AG04450 (cell line): ENCODE data around the gene ZNF593. TPM values are rescaled to one million over a fixed set of nuclear protein-coding genes. Genes with fewer than 3 reads are reported as not detected.
A peak's percentile ranks its signal among the peaks of the same experiment; 100 is the strongest.

ENCODE experiments used
- CTCF ChIA-PET: fragments of 300-600, 350-600 bp; formaldehyde crosslinking; extraction: SDS; loops from one replicate; lab custom pipeline; 2022; ENCODE audit warnings: antibody characterized with exemption, inconsistent platforms; lab: Charles Lee
- POLR2A ChIA-PET: fragments of 350-600 bp; formaldehyde crosslinking; extraction: SDS; loops from one replicate; lab custom pipeline; 2021; ENCODE audit warnings: antibody characterized with exemption, inconsistent platforms; lab: Yijun Ruan, JAX
- DNase-seq: peaks from one replicate; pipeline ENCODE4 v3.0.0-alpha.2; 2011; ENCODE audit warnings: low read depth, low spot score
- H3K27ac ChIP-seq: one replicate; pipeline ENCODE4 v1.5.1; 2012; ENCODE audit warnings: low read depth, low read length, control low read depth
- H3K27me3 ChIP-seq: one replicate; pipeline ENCODE4 v1.6.0; 2012; ENCODE audit warnings: low read length; ENCODE audit not compliant: control insufficient read depth, insufficient read depth
- H3K4me3 ChIP-seq: 2 replicates; pipeline ENCODE4 v1.5.1; 2011; ENCODE audit warnings: mild to moderate bottlenecking, low read depth, low read length, control low read depth
- H3K9me3 ChIP-seq: 2 replicates; pipeline ENCODE4 v1.5.1; 2012; ENCODE audit warnings: low read length; ENCODE audit not compliant: control insufficient read depth, insufficient read depth
- CTCF ChIP-seq: IDR thresholded peaks from 2 replicates; pipeline ENCODE4 v1.5.1; 2011; ENCODE audit warnings: low read depth, low read length, control low read depth, inconsistent platforms
- polyA plus RNA-seq: library from polyadenylated mRNA; depleted of rRNA; stranded (reverse); fragments of >200 nt; gene quantifications from 2 replicates; pipeline ENCODE4 v1.2.3, GENCODE V29; 2011

The ZNF593 gene
- polyA plus RNA-seq, 1 experiment = 19.7 TPM

GRCh38 chr1:26159743-26160039 lies 10.0 kb upstream of the ZNF593 start:
- Histone ChIP-seq H3K27ac (no peak overlapping the region), H3K27me3 (peaks cover 38% of the 10 kb centered on the region), H3K9me3 (no peaks in the 10 kb centered on the region; the same call in 1 of the 2 replicates), H3K4me3 (no peak overlapping the region)
- ChIA-PET CTCF (no interaction called here), POLR2A (no interaction called here)
- no peak for DNase-seq
- TF ChIP-seq CTCF = no peak

- Histone ChIP-seq H3K27me3 (peaks cover 30% of the 10 kb centered on the region), H3K4me3 (no peak overlapping the region), H3K27ac (no peak overlapping the region), H3K9me3 (no peaks in the 10 kb centered on the region; the same call in 1 of the 2 replicates)
- no peak for TF ChIP-seq CTCF
- POLR2A ChIA-PET = interaction anchor here (0.7 kb wide), 1 partner anchor 16 kb away, joined by 3 read pairs; no protein-coding TSS in a partner anchor
- CTCF ChIA-PET = interaction anchor here (1.0 to 1.1 kb wide), 2 partner anchors 28 to 256 kb away, joined by 3 read pairs; no protein-coding TSS in a partner anchor
- DNase-seq = no peak
These were observed 8.9 kb upstream of the ZNF593 start for GRCh38 chr1:26160527-26161414.

- ChIA-PET CTCF (interaction anchor here (1.0 to 1.1 kb wide), 2 partner anchors 29 to 255 kb away, joined by 3 read pairs; no protein-coding TSS in a partner anchor), POLR2A (no interaction called here)
- peak overlapping the region; percentile 46 for H3K4me3 ChIP-seq
- 0 out of 2 replicates have a peak, but pooled peaks have one; percentile 24 for TF ChIP-seq CTCF
- H3K9me3 ChIP-seq = no peaks in the 10 kb centered on the region; the same call in 1 of the 2 replicates
- H3K27me3 ChIP-seq = peaks cover 27% of the 10 kb centered on the region
- no peak overlapping the region for H3K27ac ChIP-seq
- no peak for DNase-seq
These were observed 8.1 kb upstream of the ZNF593 start for GRCh38 chr1:26161415-26162219.

GRCh38 chr1:26162220-26162709 lies 7.4 kb upstream of the ZNF593 start:
- no peak overlapping the region for H3K27ac ChIP-seq
- H3K27me3 ChIP-seq = peaks cover 25% of the 10 kb centered on the region
- peak overlapping the region; percentile 45 for H3K4me3 ChIP-seq
- H3K9me3 ChIP-seq = no peaks in the 10 kb centered on the region; the same call in 1 of the 2 replicates
- no peak for TF ChIP-seq CTCF
- POLR2A ChIA-PET = no interaction called here
- DNase-seq = no peak
- CTCF ChIA-PET = interaction anchor here (0.8 to 1.6 kb wide), 2 partner anchors 18 to 19 kb away, joined by 6 to 7 read pairs; no protein-coding TSS in a partner anchor
